H9 (cell line): ENCODE measurements around the gene FOXI1. TPM values are rescaled to one million over a fixed set of nuclear protein-coding genes. Genes with fewer than 3 reads are reported as not detected.

Experiments used
- DNase-seq: peaks from one replicate; pipeline ENCODE4 v3.0.0-alpha.2; 2017
- H2AFZ ChIP-seq: one replicate; pipeline ENCODE4 v1.6.1; 2013; ENCODE audit warnings: mild to moderate bottlenecking, low read length, control low read depth, moderate library complexity
- H2AK5ac ChIP-seq: 2 replicates; pipeline ENCODE4 v1.6.1; 2013; ENCODE audit warnings: low read length, control low read depth, mixed read lengths; ENCODE audit not compliant: insufficient read length
- H2BK120ac ChIP-seq: one replicate; pipeline ENCODE4 v1.6.1; 2013; ENCODE audit warnings: low read depth, mild to moderate bottlenecking, low read length, control low read depth, inconsistent platforms; ENCODE audit not compliant: poor library complexity, severe bottlenecking
- H2BK12ac ChIP-seq: 2 replicates; pipeline ENCODE4 v1.6.1; 2013; ENCODE audit warnings: low read length, control low read depth, mixed read lengths, low read depth; ENCODE audit not compliant: insufficient read length
- H2BK15ac ChIP-seq: 2 replicates; pipeline ENCODE4 v1.6.1; 2013; ENCODE audit warnings: low read depth, low read length, control low read depth
- H2BK20ac ChIP-seq: one replicate; pipeline ENCODE4 v1.6.1; 2013; ENCODE audit warnings: low read depth, mild to moderate bottlenecking, low read length, control low read depth, inconsistent platforms; ENCODE audit not compliant: poor library complexity, severe bottlenecking
- H2BK5ac ChIP-seq: 2 replicates; pipeline ENCODE4 v1.6.1; 2013; ENCODE audit warnings: low read length, control low read depth, mixed read lengths; ENCODE audit not compliant: insufficient read length
- H3K14ac ChIP-seq: 2 replicates; pipeline ENCODE4 v1.6.1; 2013; ENCODE audit warnings: low read length, control low read depth; ENCODE audit not compliant: insufficient read depth
- H3K18ac ChIP-seq: 2 replicates; pipeline ENCODE4 v1.6.1; 2013; ENCODE audit warnings: low read depth, mild to moderate bottlenecking, mixed read lengths, low read length, control low read depth; ENCODE audit not compliant: insufficient read length
- H3K23ac ChIP-seq: 2 replicates; pipeline ENCODE4 v1.6.1; 2013; ENCODE audit warnings: low read length, control low read depth, mixed read lengths, low read depth; ENCODE audit not compliant: insufficient read length
- H3K23me2 ChIP-seq: 2 replicates; pipeline ENCODE4 v1.6.1; 2013; ENCODE audit warnings: low read depth, mild to moderate bottlenecking, mixed read lengths, low read length, control low read depth; ENCODE audit not compliant: insufficient read length, poor library complexity, severe bottlenecking
- H3K27ac ChIP-seq: 2 replicates; pipeline ENCODE4 v1.5.1; 2013; ENCODE audit warnings: low read length, control low read depth, mixed read lengths, low read depth; ENCODE audit not compliant: insufficient read length
- H3K27me3 ChIP-seq: 2 replicates; pipeline ENCODE4 v1.6.1; 2013; ENCODE audit warnings: low read length, control low read depth, inconsistent platforms; ENCODE audit not compliant: insufficient read depth
- H3K4ac ChIP-seq: 2 replicates; pipeline ENCODE4 v1.6.1; 2013; ENCODE audit warnings: low read depth, mild to moderate bottlenecking, control low read depth, inconsistent platforms, low read length, moderate library complexity
- H3K4me1 ChIP-seq: 2 replicates; pipeline ENCODE4 v1.6.1; 2013; ENCODE audit warnings: low read length, control low read depth, inconsistent platforms; ENCODE audit not compliant: insufficient read depth
- H3K4me2 ChIP-seq: 2 replicates; pipeline ENCODE4 v1.6.1; 2013; ENCODE audit warnings: low read length, control low read depth, mixed read lengths; ENCODE audit not compliant: insufficient read length, insufficient read depth
- H3K56ac ChIP-seq: 2 replicates; pipeline ENCODE4 v1.6.1; 2013; ENCODE audit warnings: low read depth, mild to moderate bottlenecking, mixed read lengths, low read length, control low read depth; ENCODE audit not compliant: insufficient read length
- H3K79me1 ChIP-seq: 2 replicates; pipeline ENCODE4 v1.6.1; 2013; ENCODE audit warnings: low read depth, mild to moderate bottlenecking, moderate library complexity, low read length, control low read depth, inconsistent platforms; ENCODE audit not compliant: insufficient read depth, poor library complexity, severe bottlenecking
- H3K79me2 ChIP-seq: 2 replicates; pipeline ENCODE4 v1.6.1; 2013; ENCODE audit warnings: low read length, control low read depth, inconsistent platforms; ENCODE audit not compliant: insufficient read depth
- H3K9ac ChIP-seq: 2 replicates; pipeline ENCODE4 v1.6.1; 2013; ENCODE audit warnings: low read length, control low read depth, mixed read lengths; ENCODE audit not compliant: insufficient read length; ENCODE audit errors: extremely low read depth
- H3K9me3 ChIP-seq: one replicate; pipeline ENCODE4 v1.6.1; 2013; ENCODE audit warnings: low read depth, low read length, inconsistent platforms; ENCODE audit not compliant: control insufficient read depth
- H3T11ph ChIP-seq: one replicate; pipeline ENCODE4 v1.6.1; 2013; ENCODE audit warnings: mild to moderate bottlenecking, low read length, control low read depth, inconsistent platforms
- H4K20me1 ChIP-seq: one replicate; pipeline ENCODE4 v1.6.1; 2013; ENCODE audit not compliant: control insufficient read depth, insufficient read length, insufficient read depth
- H4K5ac ChIP-seq: 2 replicates; pipeline ENCODE4 v1.6.1; 2013; ENCODE audit warnings: low read depth, mild to moderate bottlenecking, mixed read lengths, low read length, control low read depth; ENCODE audit not compliant: insufficient read length
- H4K8ac ChIP-seq: replicated peaks from 2 replicates; pipeline ENCODE4 v1.6.1; 2013; ENCODE audit warnings: low read length, control low read depth, mixed read lengths, low read depth; ENCODE audit not compliant: insufficient read length
- H4K91ac ChIP-seq: 2 replicates; pipeline ENCODE4 v1.6.1; 2013; ENCODE audit warnings: low read depth, mild to moderate bottlenecking, moderate library complexity, mixed read lengths, low read length, control low read depth; ENCODE audit not compliant: insufficient read length
- H3K27ac Mint-ChIP-seq, 3 experiments: 2 replicates in 2 of 3; 3 replicates in 1 of 3; pipeline ENCODE4 v1.8.0; 2020 to 2021; ENCODE audit warnings: mixed read lengths in 3 of 3, mild to moderate bottlenecking in 1 of 3, moderate library complexity in 1 of 3
- H3K27me3 Mint-ChIP-seq: 2 replicates; pipeline ENCODE4 v1.8.0; 2021; ENCODE audit warnings: low read depth, mild to moderate bottlenecking, moderate library complexity, mixed read lengths
- H3K36me3 Mint-ChIP-seq, 3 experiments: 2 replicates in 2 of 3; 3 replicates in 1 of 3; pipeline ENCODE4 v1.8.0; 2020 to 2021; ENCODE audit warnings: low read depth in 3 of 3, mixed read lengths in 3 of 3; ENCODE audit not compliant: insufficient read depth in 1 of 3
- H3K4me1 Mint-ChIP-seq, 2 experiments: 2 replicates each; pipeline ENCODE4 v1.8.0; 2020; ENCODE audit warnings: mixed read lengths in 2 of 2
- H3K4me3 Mint-ChIP-seq, 2 experiments: 2 replicates in 1 of 2; 3 replicates in 1 of 2; pipeline ENCODE4 v1.8.0; 2020 to 2021; ENCODE audit warnings: mild to moderate bottlenecking in 2 of 2, mixed read lengths in 2 of 2, moderate library complexity in 1 of 2
- H3K9me3 Mint-ChIP-seq, 2 experiments: 2 replicates in 1 of 2; 3 replicates in 1 of 2; pipeline ENCODE4 v1.8.0; 2020; ENCODE audit warnings: mild to moderate bottlenecking in 2 of 2, mixed read lengths in 2 of 2, moderate library complexity in 1 of 2
- WGBS: extraction: QIAGEN DNeasy Blood & Tissue Kit; methylation state at CpG from one replicate; pipeline ENCODE4 v1.1.7; 2013; ENCODE audit warnings: missing lambda C conversion rate, low lambda C conversion rate, mixed read lengths; ENCODE audit not compliant: insufficient read length; ENCODE audit errors: extremely low coverage; 5-methylcytosine and 5-hydroxymethylcytosine counted together
- total RNA-seq: library from RNA; stranded (reverse); gene quantifications from 2 replicates; pipeline ENCODE4 v1.2.1, GENCODE V29; 2021
- TF ChIP-seq, protein P1 (sequence below): fragments of 200-600 bp; sonication (generic); conservative IDR thresholded peaks from 3 replicates; pipeline ENCODE4 v1.8.0; 2021; ENCODE audit warnings: antibody characterized with exemption, mild to moderate bottlenecking

Gene FOXI1
- total RNA-seq, 1 experiment from 2014 or later = not detected

- Histone ChIP-seq H3K4me1 (no peaks in the 10 kb centered on the region; the same call in 1 of the 2 replicates), H2BK15ac (no peak overlapping the region), H4K91ac (no peak overlapping the region), H2BK12ac (no peak overlapping the region), H4K8ac (no peak overlapping the region), H3K27me3 (no peaks in the 10 kb centered on the region), H3K27ac (no peak overlapping the region), H3K23me2 (no peaks in the 10 kb centered on the region), H3K18ac (no peak overlapping the region), H3K79me2 (no peaks in the 10 kb centered on the region), H3K79me1 (no peaks in the 10 kb centered on the region), H3K23ac (no peak overlapping the region), H4K20me1 (no peaks in the 10 kb centered on the region), H3K4ac (no peak overlapping the region), H2BK5ac (no peak overlapping the region), H3K14ac (no peak overlapping the region), H2AFZ (no peak overlapping the region), H3K4me2 (no peak overlapping the region), H4K5ac (no peak overlapping the region), H3K9me3 (no peaks in the 10 kb centered on the region), H3K56ac (no peak overlapping the region), H2BK120ac (no peak overlapping the region), H3T11ph (no peak overlapping the region), H2BK20ac (no peak overlapping the region), H3K9ac (no peak overlapping the region), H2AK5ac (no peak overlapping the region)
- no peaks in the 10 kb centered on the region; the same call in none of the 2 replicates for H3K27me3 Mint-ChIP-seq
- H3K4me1 Mint-ChIP-seq = peaks cover 29 to 31% of the 10 kb centered on the region in 2 experiments
- no peaks in the 10 kb centered on the region; a peak in 1 of 5 replicates for H3K9me3 Mint-ChIP-seq
- TF ChIP-seq, protein P1, sequence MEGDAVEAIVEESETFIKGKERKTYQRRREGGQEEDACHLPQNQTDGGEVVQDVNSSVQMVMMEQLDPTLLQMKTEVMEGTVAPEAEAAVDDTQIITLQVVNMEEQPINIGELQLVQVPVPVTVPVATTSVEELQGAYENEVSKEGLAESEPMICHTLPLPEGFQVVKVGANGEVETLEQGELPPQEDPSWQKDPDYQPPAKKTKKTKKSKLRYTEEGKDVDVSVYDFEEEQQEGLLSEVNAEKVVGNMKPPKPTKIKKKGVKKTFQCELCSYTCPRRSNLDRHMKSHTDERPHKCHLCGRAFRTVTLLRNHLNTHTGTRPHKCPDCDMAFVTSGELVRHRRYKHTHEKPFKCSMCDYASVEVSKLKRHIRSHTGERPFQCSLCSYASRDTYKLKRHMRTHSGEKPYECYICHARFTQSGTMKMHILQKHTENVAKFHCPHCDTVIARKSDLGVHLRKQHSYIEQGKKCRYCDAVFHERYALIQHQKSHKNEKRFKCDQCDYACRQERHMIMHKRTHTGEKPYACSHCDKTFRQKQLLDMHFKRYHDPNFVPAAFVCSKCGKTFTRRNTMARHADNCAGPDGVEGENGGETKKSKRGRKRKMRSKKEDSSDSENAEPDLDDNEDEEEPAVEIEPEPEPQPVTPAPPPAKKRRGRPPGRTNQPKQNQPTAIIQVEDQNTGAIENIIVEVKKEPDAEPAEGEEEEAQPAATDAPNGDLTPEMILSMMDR = no peak
- no peak for DNase-seq
- H3K36me3 Mint-ChIP-seq = no peaks in the 10 kb centered on the region
- no CpG with 5 or more reads among the region's 5 CpGs for WGBS
- no peak overlapping the region; a peak in 1 of 7 replicates for H3K27ac Mint-ChIP-seq
- no peak overlapping the region for H3K4me3 Mint-ChIP-seq
Measured at GRCh38 chr5:170150713-170151096, 45.0 kb downstream of the FOXI1 start.
